GM12872 (cell line): ENCODE results near the gene KIR3DL3.

ENCODE experiments used
- CTCF ChIP-seq: IDR thresholded peaks from 3 replicates; pipeline ENCODE4 v1.5.1; 2011; ENCODE audit warnings: low read depth, mild to moderate bottlenecking, low read length, moderate library complexity; ENCODE audit not compliant: insufficient read depth

KIR3DL3 gene

GRCh38 chr19:54694648-54695047 is 29.6 kb upstream of the KIR3DL3 start:
- no peak for TF ChIP-seq CTCF

DNA sequence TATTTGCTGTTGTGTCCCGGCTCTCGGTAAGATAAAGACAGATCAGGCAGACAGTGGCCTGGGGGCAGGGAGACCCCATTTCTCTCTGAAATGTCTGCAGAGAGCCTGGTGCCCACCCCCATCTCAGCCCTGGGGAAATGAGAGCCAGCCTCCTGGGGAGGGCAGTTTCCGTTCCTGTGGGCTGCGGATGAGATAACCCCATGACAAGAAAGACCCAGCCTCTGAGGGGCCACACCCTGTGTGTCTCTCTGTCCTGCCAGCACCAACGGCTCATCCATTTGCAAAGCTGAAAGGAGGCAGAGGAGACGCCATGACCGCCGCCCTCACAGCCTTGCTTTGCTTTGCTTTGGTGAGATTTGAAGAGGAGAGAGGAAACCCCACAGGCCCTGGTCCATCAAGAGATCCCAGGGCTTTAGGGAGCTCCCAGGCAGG is 28.1 kb upstream of the KIR3DL3 start:
- no peak for TF ChIP-seq CTCF

- no peak for TF ChIP-seq CTCF
Observed at GRCh38 chr19:54696766-54697165, 27.5 kb upstream of the KIR3DL3 start.

DNA sequence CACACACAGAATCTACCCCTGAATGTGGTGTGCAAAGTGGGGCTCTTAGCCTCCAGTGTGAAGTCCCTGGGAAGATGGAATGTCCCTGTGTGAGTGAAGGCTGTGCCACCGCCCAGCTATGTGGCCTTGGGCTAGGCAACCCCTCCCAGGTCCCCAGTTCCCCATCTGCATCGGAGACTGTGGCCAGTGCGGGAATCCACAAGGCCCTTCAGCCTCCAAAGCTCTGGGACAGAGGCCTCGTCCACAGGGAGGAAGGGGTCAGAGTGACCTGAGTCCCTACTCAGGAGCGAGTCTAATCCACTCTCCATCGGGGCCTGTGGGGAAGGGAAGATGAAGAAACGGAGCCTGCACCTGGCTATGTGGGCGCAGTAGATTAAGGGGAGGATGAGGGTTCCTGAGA is 19.3 kb upstream of the KIR3DL3 start:
- no peak for TF ChIP-seq CTCF

GRCh38 chr19:54707962-54708361 is 16.3 kb upstream of the KIR3DL3 start:
- TF ChIP-seq CTCF: no peak

DNA sequence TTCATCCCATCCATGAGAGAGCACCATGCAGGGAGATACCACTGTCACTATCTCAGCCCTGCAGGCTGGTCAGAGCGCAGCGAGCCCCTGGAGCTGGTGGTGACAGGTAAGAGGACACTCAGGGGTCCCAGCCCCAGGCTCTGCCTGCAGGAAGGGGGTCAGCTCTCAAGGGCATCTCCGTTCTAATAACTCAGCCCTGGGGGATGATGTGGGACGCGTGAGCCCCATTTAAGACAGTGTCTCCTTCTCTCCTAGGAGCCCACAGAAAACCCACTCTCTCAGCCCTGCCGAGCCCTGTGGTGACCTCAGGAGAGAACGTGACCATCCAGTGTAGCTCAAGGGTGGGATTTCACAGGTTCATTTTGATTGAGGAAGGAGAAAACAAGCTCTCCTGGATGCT is 15.5 kb upstream of the KIR3DL3 start:
- TF ChIP-seq CTCF: no peak

DNA sequence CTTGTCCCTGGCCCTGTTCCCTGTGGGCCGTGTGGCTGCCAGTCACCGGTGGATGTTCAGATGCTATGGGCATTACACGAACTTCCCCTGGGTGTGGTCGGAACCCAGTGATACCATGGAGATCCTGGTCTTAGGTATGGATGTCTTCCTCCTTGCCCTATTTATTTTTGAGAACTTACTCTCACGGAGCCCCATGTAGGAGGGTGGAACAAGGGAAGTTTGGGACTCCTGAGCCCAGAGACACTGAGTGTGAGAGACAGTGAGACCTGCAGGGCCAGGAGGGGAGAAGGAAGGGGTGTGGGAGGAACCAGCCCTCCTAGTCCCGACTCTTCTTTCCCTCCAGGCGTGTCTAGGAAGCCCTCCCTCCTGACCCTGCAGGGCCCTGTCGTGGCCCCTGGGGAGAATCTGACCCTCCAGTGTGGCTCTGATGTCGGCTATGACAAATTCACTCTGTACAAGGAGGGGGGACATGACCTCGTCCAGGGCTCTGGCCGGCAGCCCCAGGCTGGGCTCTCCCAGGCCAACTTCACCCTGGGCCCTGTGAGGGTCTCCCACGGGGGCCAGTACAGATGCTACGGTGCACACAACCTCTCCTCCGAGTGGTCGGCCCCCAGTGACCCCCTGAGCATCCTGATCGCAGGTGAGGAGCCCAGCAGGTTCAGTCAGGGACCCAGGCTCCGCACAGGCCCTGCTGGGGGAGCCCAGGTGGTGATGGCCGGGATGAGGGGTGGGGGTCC is 14.9 kb upstream of the KIR3DL3 start:
- TF ChIP-seq CTCF: no peak
